Neuronal stem cell (in vitro differentiated cells): ENCODE data around the gene ARHGAP26.

Source experiments
- DNase-seq: peaks from one replicate; pipeline ENCODE4 v3.0.0-alpha.2; 2013; ENCODE audit warnings: low spot score
- H2AFZ ChIP-seq: one replicate; pipeline ENCODE4 v1.6.1; 2013; ENCODE audit warnings: mild to moderate bottlenecking, low read length, inconsistent platforms
- H2AK5ac ChIP-seq: 2 replicates; pipeline ENCODE4 v1.6.1; 2013; ENCODE audit warnings: low read depth, mild to moderate bottlenecking, inconsistent platforms, low read length, moderate library complexity, mixed read lengths
- H2BK120ac ChIP-seq: 2 replicates; pipeline ENCODE4 v1.6.1; 2013; ENCODE audit warnings: low read depth, mild to moderate bottlenecking, inconsistent platforms, low read length, moderate library complexity, mixed read lengths
- H2BK12ac ChIP-seq: one replicate; pipeline ENCODE4 v1.6.1; 2013; ENCODE audit warnings: low read length, inconsistent platforms
- H2BK15ac ChIP-seq: 2 replicates; pipeline ENCODE4 v1.6.1; 2013; ENCODE audit warnings: mild to moderate bottlenecking, low read length, inconsistent platforms, mixed read lengths
- H2BK5ac ChIP-seq: one replicate; pipeline ENCODE4 v1.6.1; 2013; ENCODE audit warnings: inconsistent platforms, mild to moderate bottlenecking, low read length, moderate library complexity
- H3K14ac ChIP-seq: one replicate; pipeline ENCODE4 v1.6.1; 2013; ENCODE audit warnings: low read length, inconsistent platforms
- H3K18ac ChIP-seq: 2 replicates; pipeline ENCODE4 v1.6.1; 2013; ENCODE audit warnings: low read length, inconsistent platforms
- H3K23ac ChIP-seq: 2 replicates; pipeline ENCODE4 v1.6.1; 2013; ENCODE audit warnings: low read depth, mild to moderate bottlenecking, mixed read lengths, low read length, inconsistent platforms; ENCODE audit not compliant: poor library complexity
- H3K27ac ChIP-seq: replicated peaks from 3 replicates; pipeline ENCODE4 v1.5.1; 2013; ENCODE audit warnings: low read length, inconsistent platforms
- H3K27me3 ChIP-seq, 3 experiments: 2 replicates each; pipeline ENCODE4 v1.6.1; 2013; ENCODE audit warnings: low read length in 3 of 3, mild to moderate bottlenecking in 2 of 3, inconsistent platforms in 1 of 3, low read depth in 1 of 3, mixed read lengths in 1 of 3, moderate library complexity in 1 of 3; ENCODE audit not compliant: control insufficient read depth in 3 of 3, insufficient read depth in 3 of 3
- H3K36me3 ChIP-seq, 2 donors: replicated peaks in 1 of 2; 2 replicates each; pipeline ENCODE4 v1.6.1; 2013; ENCODE audit warnings: low read length in 2 of 2; ENCODE audit not compliant: control insufficient read depth in 2 of 2, insufficient read depth in 2 of 2
- H3K4ac ChIP-seq: 2 replicates; pipeline ENCODE4 v1.6.1; 2013; ENCODE audit warnings: inconsistent platforms, mild to moderate bottlenecking, low read length, moderate library complexity
- H3K4me1 ChIP-seq, 2 donors: 1 replicate in 1 of 2; 2 replicates in 1 of 2; pipeline ENCODE4 v1.6.1; 2013; ENCODE audit warnings: low read length in 2 of 2, low read depth in 1 of 2; ENCODE audit not compliant: control insufficient read depth in 2 of 2, insufficient read depth in 1 of 2
- H3K4me2 ChIP-seq: one replicate; pipeline ENCODE4 v1.6.1; 2013; ENCODE audit warnings: mild to moderate bottlenecking, low read length, inconsistent platforms; ENCODE audit not compliant: insufficient read depth, poor library complexity, severe bottlenecking
- H3K4me3 ChIP-seq, 2 donors: 2 replicates each; pipeline ENCODE4 v1.5.1; 2013; ENCODE audit warnings: low read length in 2 of 2, mild to moderate bottlenecking in 2 of 2, inconsistent platforms in 1 of 2, moderate library complexity in 1 of 2
- H3K79me1 ChIP-seq: one replicate; pipeline ENCODE4 v1.6.1; 2013; ENCODE audit warnings: low read depth, mild to moderate bottlenecking, inconsistent platforms, low read length, moderate library complexity
- H3K9ac ChIP-seq: one replicate; pipeline ENCODE4 v1.6.1; 2013; ENCODE audit warnings: mild to moderate bottlenecking, low read depth, low read length, inconsistent platforms; ENCODE audit not compliant: poor library complexity
- H3K9me3 ChIP-seq, 2 donors: replicated peaks in 1 of 2; 2 replicates each; pipeline versions ENCODE3 to v1.6.1; 2013; ENCODE audit warnings: low read length in 2 of 2, mild to moderate bottlenecking in 2 of 2, inconsistent platforms in 1 of 2, low read depth in 1 of 2, mixed read lengths in 1 of 2, moderate library complexity in 1 of 2; ENCODE audit not compliant: control insufficient read depth in 2 of 2, insufficient read depth in 1 of 2
- H4K8ac ChIP-seq: one replicate; pipeline ENCODE4 v1.6.1; 2013; ENCODE audit warnings: low read depth, mild to moderate bottlenecking, inconsistent platforms, low read length, moderate library complexity
- H4K91ac ChIP-seq: one replicate; pipeline ENCODE4 v1.6.1; 2013; ENCODE audit warnings: low read length, low read depth, mild to moderate bottlenecking, inconsistent platforms; ENCODE audit not compliant: poor library complexity
- WGBS, 2 donors: extraction: QIAGEN DNeasy Blood & Tissue Kit; methylation state at CpG; one replicate each; pipeline ENCODE4 v1.1.7; 2013; ENCODE audit warnings: missing lambda C conversion rate in 2 of 2, mixed read lengths in 1 of 2; ENCODE audit not compliant: insufficient read length in 2 of 2, insufficient replicate concordance in 1 of 2; ENCODE audit errors: extremely low coverage in 2 of 2; 5-methylcytosine and 5-hydroxymethylcytosine counted together

Gene ARHGAP26

GRCh38 chr5:143235423-143235822, 465.2 kb downstream of the ARHGAP26 start:
- no peak overlapping the region for H3K4ac ChIP-seq
- WGBS, 2 donors, result no CpG with 5 or more reads among the region's 3 CpGs
- no peak for DNase-seq
- H2AFZ ChIP-seq, result no peak overlapping the region
- no peak overlapping the region for H4K91ac ChIP-seq
- H3K27ac ChIP-seq, result no peak overlapping the region
- no peak overlapping the region for H3K14ac ChIP-seq
- no peaks in the 10 kb centered on the region for H3K79me1 ChIP-seq
- no peak overlapping the region for H2BK12ac ChIP-seq
- no peaks in the 10 kb centered on the region for H3K27me3 ChIP-seq
- no peak overlapping the region for H3K9ac ChIP-seq
- no peak overlapping the region for H2BK120ac ChIP-seq
- H2AK5ac ChIP-seq, result no peak overlapping the region
- no peak overlapping the region for H3K18ac ChIP-seq
- no peak overlapping the region for H2BK5ac ChIP-seq
- no peaks in the 10 kb centered on the region for H3K9me3 ChIP-seq
- H3K4me3 ChIP-seq, result no peak overlapping the region
- no peaks in the 10 kb centered on the region for H3K4me1 ChIP-seq
- no peak overlapping the region for H3K4me2 ChIP-seq
- no peak overlapping the region for H3K23ac ChIP-seq
- H3K36me3 ChIP-seq, result no peaks in the 10 kb centered on the region
- H2BK15ac ChIP-seq, result no peak overlapping the region
- H4K8ac ChIP-seq, result no peak overlapping the region

- no peak overlapping the region for H4K8ac ChIP-seq
- no peak overlapping the region for H3K23ac ChIP-seq
- H2BK5ac ChIP-seq, result no peak overlapping the region
- H3K79me1 ChIP-seq, result no peaks in the 10 kb centered on the region
- H3K4me2 ChIP-seq, result no peak overlapping the region
- H2BK15ac ChIP-seq, result no peak overlapping the region
- no peak overlapping the region for H3K4ac ChIP-seq
- no peak overlapping the region for H3K18ac ChIP-seq
- H3K4me1 ChIP-seq, result no peaks in the 10 kb centered on the region
- H3K14ac ChIP-seq, result no peak overlapping the region
- H3K27me3 ChIP-seq, result no peaks in the 10 kb centered on the region
- no peak overlapping the region for H2AFZ ChIP-seq
- H2BK12ac ChIP-seq, result no peak overlapping the region
- H3K4me3 ChIP-seq, result no peak overlapping the region
- H2AK5ac ChIP-seq, result no peak overlapping the region
- no peak for DNase-seq
- no peak overlapping the region for H2BK120ac ChIP-seq
- H4K91ac ChIP-seq, result no peak overlapping the region
- no peak overlapping the region for H3K9ac ChIP-seq
- H3K9me3 ChIP-seq, result no peaks in the 10 kb centered on the region
- no peak overlapping the region for H3K27ac ChIP-seq
- WGBS, 2 donors, result no CpG with 5 or more reads among the region's 2 CpGs
- no peaks in the 10 kb centered on the region for H3K36me3 ChIP-seq
Observed at GRCh38 chr5:143236682-143237081, 466.5 kb downstream of the ARHGAP26 start.

- Histone ChIP-seq H3K14ac (no peak overlapping the region), H3K4me3 (no peak overlapping the region), H3K9ac (no peak overlapping the region), H2BK120ac (no peak overlapping the region), H3K36me3 (no peaks in the 10 kb centered on the region), H3K27ac (no peak overlapping the region), H3K9me3 (no peaks in the 10 kb centered on the region), H2BK5ac (no peak overlapping the region), H4K8ac (no peak overlapping the region), H3K4me1 (no peaks in the 10 kb centered on the region), H3K4me2 (no peak overlapping the region), H2BK15ac (no peak overlapping the region), H4K91ac (no peak overlapping the region), H3K4ac (no peak overlapping the region), H2BK12ac (no peak overlapping the region), H3K27me3 (no peaks in the 10 kb centered on the region), H3K23ac (no peak overlapping the region), H3K18ac (no peak overlapping the region), H2AFZ (no peak overlapping the region), H3K79me1 (no peaks in the 10 kb centered on the region), H2AK5ac (no peak overlapping the region)
- no CpG with 5 or more reads among the region's 10 CpGs for WGBS, 2 donors
- no peak for DNase-seq
Observed at GRCh38 chr5:143237664-143238063, 467.5 kb downstream of the ARHGAP26 start.

DNA sequence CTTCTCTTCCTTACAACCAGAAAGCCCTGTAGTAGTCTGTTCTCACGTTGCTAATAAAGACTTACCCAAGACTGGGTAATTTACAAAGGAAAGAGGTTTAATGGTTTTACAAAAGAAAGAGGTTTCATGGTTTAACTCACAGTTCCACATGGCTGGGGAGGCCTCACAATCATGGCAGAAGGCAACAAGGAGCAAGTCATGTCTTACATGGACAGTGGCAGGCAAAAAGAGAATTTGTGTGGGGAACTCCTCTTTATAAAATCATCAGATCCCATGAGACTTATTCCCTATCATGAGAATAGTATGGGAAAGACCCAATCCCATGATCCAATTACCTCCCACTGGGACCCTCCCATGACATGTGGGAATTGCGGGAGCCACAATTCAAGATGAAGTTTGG, 468.4 kb downstream of the ARHGAP26 start:
- H2AFZ ChIP-seq, result no peak overlapping the region
- no peak overlapping the region for H4K8ac ChIP-seq
- no CpG with 5 or more reads among the region's 2 CpGs for WGBS, 2 donors
- H3K36me3 ChIP-seq, result no peaks in the 10 kb centered on the region
- no peak overlapping the region for H2BK5ac ChIP-seq
- no peak overlapping the region for H2BK120ac ChIP-seq
- H3K4ac ChIP-seq, result no peak overlapping the region
- H3K27ac ChIP-seq, result no peak overlapping the region
- no peak overlapping the region for H2AK5ac ChIP-seq
- H2BK15ac ChIP-seq, result no peak overlapping the region
- no peak overlapping the region for H4K91ac ChIP-seq
- no peak overlapping the region for H3K14ac ChIP-seq
- no peak for DNase-seq
- H3K27me3 ChIP-seq, result no peaks in the 10 kb centered on the region
- H3K4me2 ChIP-seq, result no peak overlapping the region
- no peak overlapping the region for H3K9ac ChIP-seq
- no peak overlapping the region for H2BK12ac ChIP-seq
- H3K23ac ChIP-seq, result no peak overlapping the region
- H3K4me1 ChIP-seq, result no peaks in the 10 kb centered on the region
- H3K4me3 ChIP-seq, result no peak overlapping the region
- no peaks in the 10 kb centered on the region for H3K79me1 ChIP-seq
- H3K18ac ChIP-seq, result no peak overlapping the region
- no peaks in the 10 kb centered on the region for H3K9me3 ChIP-seq
